WTC11 (cell line): ENCODE data around the gene TTC8. TPM values are rescaled to one million over a fixed set of nuclear protein-coding genes. Genes with fewer than 3 reads are reported as not detected.

Experiments used
- ATAC-seq: fragments of 200-7000 bp; cut with Tn5 transposase; 2 replicates; pipeline ENCODE4 v1.10.0; 2021; ENCODE audit warnings: mild to moderate bottlenecking, moderate library complexity
- CTCF ChIA-PET: fragments of 300-600 bp; sonication (Branson Sonifier 250); formaldehyde crosslinking; loops from one replicate; lab custom pipeline; 2021; ENCODE audit warnings: antibody characterized with exemption; lab: Charles Lee
- POLR2A ChIA-PET: fragments of 350-600 bp; sonication (Branson Sonifier 250); formaldehyde crosslinking; loops from one replicate; lab custom pipeline; 2021; ENCODE audit warnings: antibody characterized with exemption; lab: Charles Lee
- DNase-seq: peaks from one replicate; pipeline ENCODE4 v3.0.0; 2021; ENCODE audit warnings: low spot score
- H3K27ac Mint-ChIP-seq: 2 replicates; pipeline ENCODE4 v1.8.0; 2021; ENCODE audit warnings: mixed read lengths
- H3K27me3 Mint-ChIP-seq: 2 replicates; pipeline ENCODE4 v1.8.0; 2021; ENCODE audit warnings: low read depth, mild to moderate bottlenecking, moderate library complexity, mixed read lengths
- H3K36me3 Mint-ChIP-seq: 2 replicates; pipeline ENCODE4 v1.8.0; 2021; ENCODE audit warnings: mixed read lengths
- H3K4me1 Mint-ChIP-seq: 2 replicates; pipeline ENCODE4 v1.8.0; 2022; ENCODE audit warnings: mixed read lengths
- H3K4me3 Mint-ChIP-seq: 2 replicates; pipeline ENCODE4 v1.8.0; 2021; ENCODE audit warnings: mild to moderate bottlenecking, moderate library complexity, mixed read lengths
- H3K9me3 Mint-ChIP-seq: 2 replicates; pipeline ENCODE4 v1.8.0; 2021; ENCODE audit warnings: mixed read lengths
- AFF4 ChIP-seq: sonication (generic); formaldehyde crosslinking; IDR thresholded peaks from 2 replicates; pipeline ENCODE4 v1.8.1; 2023; ENCODE audit warnings: mild to moderate bottlenecking, missing genetic modification reagents, borderline replicate concordance
- ATF1 ChIP-seq: sonication (generic); formaldehyde crosslinking; IDR thresholded peaks from 2 replicates; pipeline ENCODE4 v1.8.1; 2023; ENCODE audit warnings: mild to moderate bottlenecking, moderate library complexity, missing genetic modification reagents
- E2F4 ChIP-seq: sonication (generic); formaldehyde crosslinking; IDR thresholded peaks from 2 replicates; pipeline ENCODE4 v1.8.1; 2022; ENCODE audit warnings: low read depth, mild to moderate bottlenecking, moderate library complexity, missing genetic modification reagents, borderline replicate concordance
- EMX1 ChIP-seq: fragments of 250-450 bp; sonication (Bioruptor Pico); IDR thresholded peaks from 2 replicates; pipeline ENCODE4 v1.8.0; 2021; ENCODE audit warnings: mild to moderate bottlenecking
- HMGXB4 ChIP-seq: sonication (generic); formaldehyde crosslinking; IDR thresholded peaks from 2 replicates; pipeline ENCODE4 v1.8.1; 2023; ENCODE audit warnings: mild to moderate bottlenecking, moderate library complexity, missing genetic modification reagents
- JUN ChIP-seq: sonication (generic); formaldehyde crosslinking; IDR thresholded peaks from 2 replicates; pipeline ENCODE4 v1.8.0; 2023; ENCODE audit warnings: mild to moderate bottlenecking, missing genetic modification reagents
- KAT7 ChIP-seq: sonication (generic); formaldehyde crosslinking; IDR thresholded peaks from 2 replicates; pipeline ENCODE4 v1.8.1; 2023; ENCODE audit warnings: missing genetic modification reagents, mild to moderate bottlenecking, borderline replicate concordance
- NFE2L1 ChIP-seq: sonication (generic); formaldehyde crosslinking; IDR thresholded peaks from 2 replicates; pipeline ENCODE4 v1.8.1; 2023; ENCODE audit warnings: missing genetic modification reagents
- RELA ChIP-seq: sonication (generic); formaldehyde crosslinking; IDR thresholded peaks from 2 replicates; pipeline ENCODE4 v1.8.1; 2022; ENCODE audit warnings: missing genetic modification reagents, mild to moderate bottlenecking, borderline replicate concordance
- SOX15 ChIP-seq: fragments of 250-450 bp; sonication (Bioruptor Pico); IDR thresholded peaks from 2 replicates; pipeline ENCODE4 v1.9.0; 2021; ENCODE audit warnings: mild to moderate bottlenecking
- STAT6 ChIP-seq: sonication (generic); formaldehyde crosslinking; conservative IDR thresholded peaks from 2 replicates; pipeline ENCODE4 v1.8.1; 2023; ENCODE audit warnings: mild to moderate bottlenecking, low read depth, missing genetic modification reagents, moderate library complexity
- TEAD1 ChIP-seq: sonication (generic); formaldehyde crosslinking; IDR thresholded peaks from 2 replicates; pipeline ENCODE4 v1.8.0; 2022; ENCODE audit warnings: mild to moderate bottlenecking, missing genetic modification reagents
- ZNF121 ChIP-seq: sonication (generic); formaldehyde crosslinking; IDR thresholded peaks from 2 replicates; pipeline ENCODE4 v1.8.0; 2023; ENCODE audit warnings: missing genetic modification reagents
- ZNF281 ChIP-seq: sonication (generic); formaldehyde crosslinking; IDR thresholded peaks from 2 replicates; pipeline ENCODE4 v1.8.0; 2023; ENCODE audit warnings: mild to moderate bottlenecking, missing genetic modification reagents
- total RNA-seq: library from RNA; stranded (reverse); gene quantifications from 3 replicates; pipeline ENCODE4 v1.2.3, GENCODE V29; 2021
- TF ChIP-seq, protein P1 (sequence below): sonication (generic); formaldehyde crosslinking; IDR thresholded peaks from 2 replicates; pipeline ENCODE4 v1.8.1; 2023; ENCODE audit warnings: mild to moderate bottlenecking, missing genetic modification reagents, moderate library complexity
- TF ChIP-seq, protein P2 (sequence below): fragments of 250-450 bp; sonication (Bioruptor Pico); IDR thresholded peaks from 2 replicates; pipeline ENCODE4 v1.9.0; 2021; ENCODE audit warnings: mild to moderate bottlenecking
- TF ChIP-seq, protein P3 (sequence below): sonication (generic); formaldehyde crosslinking; IDR thresholded peaks from 2 replicates; pipeline ENCODE4 v1.8.1; 2022; ENCODE audit warnings: missing genetic modification reagents, borderline replicate concordance
- TF ChIP-seq, protein P4 (sequence below): sonication (generic); formaldehyde crosslinking; IDR thresholded peaks from 2 replicates; pipeline ENCODE4 v1.8.0; 2022; ENCODE audit warnings: mild to moderate bottlenecking, missing genetic modification reagents
- TF ChIP-seq, protein P5 (sequence below): sonication (generic); formaldehyde crosslinking; IDR thresholded peaks from 2 replicates; pipeline ENCODE4 v1.8.0; 2023; ENCODE audit warnings: missing genetic modification reagents

The TTC8 gene
- total RNA-seq, 1 experiment from 2014 or later, result 13.8 TPM

GRCh38 chr14:88849716-88850115 is 25.3 kb downstream of the TTC8 start (continued):
- TF ChIP-seq E2F4, result no peak

DNA sequence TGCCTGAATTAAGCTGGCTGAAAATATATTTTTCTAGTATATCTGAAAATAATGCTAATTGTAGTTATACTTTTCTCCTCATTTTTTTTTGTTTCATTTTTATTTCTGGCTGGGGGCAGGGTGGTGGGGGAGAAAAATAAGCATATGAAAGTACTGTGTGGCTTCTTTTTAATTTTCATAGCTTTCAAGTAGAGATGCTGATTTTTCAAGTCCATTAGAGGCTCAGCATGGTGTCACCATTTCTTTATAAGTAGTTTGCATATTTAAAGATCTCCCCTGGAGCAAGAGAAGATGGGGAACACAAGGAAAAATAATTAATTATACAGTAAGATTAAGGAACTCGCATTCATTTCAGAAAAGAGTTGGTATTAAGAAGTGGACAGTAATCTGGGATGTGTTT is 27.1 kb downstream of the TTC8 start:
- H3K36me3 Mint-ChIP-seq, result no peaks in the 10 kb centered on the region
- H3K27me3 Mint-ChIP-seq, result peaks cover 10% of the 10 kb centered on the region
- ChIA-PET POLR2A (no interaction called here), CTCF (interaction anchor here (0.9 kb wide), 1 partner anchor 184 kb away, joined by 4 read pairs; no protein-coding TSS in a partner anchor)
- no peaks in the 10 kb centered on the region for H3K9me3 Mint-ChIP-seq
- H3K27ac Mint-ChIP-seq, result no peak overlapping the region
- H3K4me3 Mint-ChIP-seq, result peak overlapping the region; percentile 12; the same call in 1 of the 2 replicates
- no peak for DNase-seq
- ATAC-seq, result peak; percentile 36; the same call in 1 of the 2 replicates
- H3K4me1 Mint-ChIP-seq, result peaks cover 37% of the 10 kb centered on the region
- TF ChIP-seq AFF4 (CRISPR knock-in tag) (no peak), SOX15 (no peak), KAT7 (CRISPR knock-in tag) (no peak), STAT6 (CRISPR knock-in tag) (no peak), JUN (CRISPR knock-in tag) (no peak), RELA (CRISPR knock-in tag) (no peak), TEAD1 (CRISPR knock-in tag) (no peak), EMX1 (CRISPR knock-in tag) (no peak), ZNF281 (no peak), ZNF121 (CRISPR knock-in tag) (no peak), NFE2L1 (CRISPR knock-in tag) (no peak), ATF1 (CRISPR knock-in tag) (no peak), HMGXB4 (no peak)
- TF ChIP-seq, protein P1, sequence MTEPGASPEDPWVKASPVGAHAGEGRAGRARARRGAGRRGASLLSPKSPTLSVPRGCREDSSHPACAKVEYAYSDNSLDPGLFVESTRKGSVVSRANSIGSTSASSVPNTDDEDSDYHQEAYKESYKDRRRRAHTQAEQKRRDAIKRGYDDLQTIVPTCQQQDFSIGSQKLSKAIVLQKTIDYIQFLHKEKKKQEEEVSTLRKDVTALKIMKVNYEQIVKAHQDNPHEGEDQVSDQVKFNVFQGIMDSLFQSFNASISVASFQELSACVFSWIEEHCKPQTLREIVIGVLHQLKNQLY (CRISPR knock-in tag), result no peak
- TF ChIP-seq, protein P2, sequence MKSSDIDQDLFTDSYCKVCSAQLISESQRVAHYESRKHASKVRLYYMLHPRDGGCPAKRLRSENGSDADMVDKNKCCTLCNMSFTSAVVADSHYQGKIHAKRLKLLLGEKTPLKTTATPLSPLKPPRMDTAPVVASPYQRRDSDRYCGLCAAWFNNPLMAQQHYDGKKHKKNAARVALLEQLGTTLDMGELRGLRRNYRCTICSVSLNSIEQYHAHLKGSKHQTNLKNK (CRISPR knock-in tag), result no peak
- TF ChIP-seq, protein P3, sequence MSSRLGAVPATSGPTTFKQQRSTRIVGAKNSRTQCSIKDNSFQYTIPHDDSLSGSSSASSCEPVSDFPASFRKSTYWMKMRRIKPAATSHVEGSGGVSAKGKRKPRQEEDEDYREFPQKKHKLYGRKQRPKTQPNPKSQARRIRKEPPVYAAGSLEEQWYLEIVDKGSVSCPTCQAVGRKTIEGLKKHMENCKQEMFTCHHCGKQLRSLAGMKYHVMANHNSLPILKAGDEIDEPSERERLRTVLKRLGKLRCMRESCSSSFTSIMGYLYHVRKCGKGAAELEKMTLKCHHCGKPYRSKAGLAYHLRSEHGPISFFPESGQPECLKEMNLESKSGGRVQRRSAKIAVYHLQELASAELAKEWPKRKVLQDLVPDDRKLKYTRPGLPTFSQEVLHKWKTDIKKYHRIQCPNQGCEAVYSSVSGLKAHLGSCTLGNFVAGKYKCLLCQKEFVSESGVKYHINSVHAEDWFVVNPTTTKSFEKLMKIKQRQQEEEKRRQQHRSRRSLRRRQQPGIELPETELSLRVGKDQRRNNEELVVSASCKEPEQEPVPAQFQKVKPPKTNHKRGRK (CRISPR knock-in tag), result no peak
- TF ChIP-seq, protein P4, sequence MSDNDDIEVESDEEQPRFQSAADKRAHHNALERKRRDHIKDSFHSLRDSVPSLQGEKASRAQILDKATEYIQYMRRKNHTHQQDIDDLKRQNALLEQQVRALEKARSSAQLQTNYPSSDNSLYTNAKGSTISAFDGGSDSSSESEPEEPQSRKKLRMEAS (CRISPR knock-in tag), result no peak
- TF ChIP-seq, protein P5, sequence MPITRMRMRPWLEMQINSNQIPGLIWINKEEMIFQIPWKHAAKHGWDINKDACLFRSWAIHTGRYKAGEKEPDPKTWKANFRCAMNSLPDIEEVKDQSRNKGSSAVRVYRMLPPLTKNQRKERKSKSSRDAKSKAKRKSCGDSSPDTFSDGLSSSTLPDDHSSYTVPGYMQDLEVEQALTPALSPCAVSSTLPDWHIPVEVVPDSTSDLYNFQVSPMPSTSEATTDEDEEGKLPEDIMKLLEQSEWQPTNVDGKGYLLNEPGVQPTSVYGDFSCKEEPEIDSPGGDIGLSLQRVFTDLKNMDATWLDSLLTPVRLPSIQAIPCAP (CRISPR knock-in tag), result no peak
